Measurements from ENCODE around the gene CALR.

Gene CALR

GRCh38 chr19:12945479-12946091 is 7.2 kb downstream of the CALR start, which contains the start of gene RAD23A:
TSS of gene RAD23A (plus strand) at chr19:12945862. CDS start at chr19:12945949, 87 bp downstream.
- peak; percentile 99 for DNase-seq
- Histone ChIP-seq H3K27me3 (no peaks in the 10 kb centered on the region), H3K4me3 (ENCODE audit: low read depth, low read length) (peak within 1 kb of the TSS; percentile 82), H3K9me3 (no peaks in the 10 kb centered on the region), H3K4me1 (no peaks in the 10 kb centered on the region; the same call in 1 of the 2 replicates), H3K36me3 (peaks cover 81% of the 10 kb centered on the region)
- TF ChIP-seq CTCF (IDR thresholded peaks at IDR 0.05; ENCODE audit: low read depth, low read length) = no peak

- peak overlapping the region; percentile 82 for H3K4me3 ChIP-seq (ENCODE audit: low read depth, low read length)
- H3K36me3 ChIP-seq = peaks cover 81% of the 10 kb centered on the region
- no peaks in the 10 kb centered on the region for H3K9me3 ChIP-seq
- no peak for TF ChIP-seq CTCF (IDR thresholded peaks at IDR 0.05; ENCODE audit: low read depth, low read length)
- H3K27me3 ChIP-seq = no peaks in the 10 kb centered on the region
- no peaks in the 10 kb centered on the region for H3K4me1 ChIP-seq
- peak; percentile 67 for DNase-seq
Measured at GRCh38 chr19:12946092-12946721, 7.8 kb downstream of the CALR start.

GRCh38 chr19:12946731-12947496 is 8.5 kb downstream of the CALR start:
- Histone ChIP-seq H3K4me1 (no peaks in the 10 kb centered on the region), H3K36me3 (peaks cover 81% of the 10 kb centered on the region), H3K27me3 (no peaks in the 10 kb centered on the region), H3K9me3 (no peaks in the 10 kb centered on the region), H3K4me3 (ENCODE audit: low read depth, low read length) (peak overlapping the region; percentile 82)
- no peak for TF ChIP-seq CTCF (IDR thresholded peaks at IDR 0.05; ENCODE audit: low read depth, low read length)
- DNase-seq = no peak

GRCh38 chr19:12947702-12948611 is 9.5 kb downstream of the CALR start:
- peaks cover 81% of the 10 kb centered on the region for H3K36me3 ChIP-seq
- no peak for TF ChIP-seq CTCF (IDR thresholded peaks at IDR 0.05; ENCODE audit: low read depth, low read length)
- H3K9me3 ChIP-seq = no peaks in the 10 kb centered on the region
- no peaks in the 10 kb centered on the region for H3K27me3 ChIP-seq
- peaks cover 9% of the 10 kb centered on the region; the same call in 1 of the 2 replicates for H3K4me1 ChIP-seq
- H3K4me3 ChIP-seq (ENCODE audit: low read depth, low read length) = no peak overlapping the region
- DNase-seq = no peak

GRCh38 chr19:12948612-12949362 is 10.4 kb downstream of the CALR start:
- TF ChIP-seq CTCF (IDR thresholded peaks at IDR 0.05; ENCODE audit: low read depth, low read length) = no peak
- no peaks in the 10 kb centered on the region for H3K9me3 ChIP-seq
- peaks cover 77% of the 10 kb centered on the region for H3K36me3 ChIP-seq
- H3K4me1 ChIP-seq = peaks cover 15% of the 10 kb centered on the region
- no peaks in the 10 kb centered on the region for H3K27me3 ChIP-seq
- H3K4me3 ChIP-seq (ENCODE audit: low read depth, low read length) = no peak overlapping the region
- no peak for DNase-seq

All from BE2C (cell line).